ENCODE measurements around the gene DGLUCY.
"Not testable (repeated sequence)": the region's sequence is repeated elsewhere in the genome, so short reads cannot be mapped to it uniquely, and the experiment has no call there.

Gene DGLUCY

DNA sequence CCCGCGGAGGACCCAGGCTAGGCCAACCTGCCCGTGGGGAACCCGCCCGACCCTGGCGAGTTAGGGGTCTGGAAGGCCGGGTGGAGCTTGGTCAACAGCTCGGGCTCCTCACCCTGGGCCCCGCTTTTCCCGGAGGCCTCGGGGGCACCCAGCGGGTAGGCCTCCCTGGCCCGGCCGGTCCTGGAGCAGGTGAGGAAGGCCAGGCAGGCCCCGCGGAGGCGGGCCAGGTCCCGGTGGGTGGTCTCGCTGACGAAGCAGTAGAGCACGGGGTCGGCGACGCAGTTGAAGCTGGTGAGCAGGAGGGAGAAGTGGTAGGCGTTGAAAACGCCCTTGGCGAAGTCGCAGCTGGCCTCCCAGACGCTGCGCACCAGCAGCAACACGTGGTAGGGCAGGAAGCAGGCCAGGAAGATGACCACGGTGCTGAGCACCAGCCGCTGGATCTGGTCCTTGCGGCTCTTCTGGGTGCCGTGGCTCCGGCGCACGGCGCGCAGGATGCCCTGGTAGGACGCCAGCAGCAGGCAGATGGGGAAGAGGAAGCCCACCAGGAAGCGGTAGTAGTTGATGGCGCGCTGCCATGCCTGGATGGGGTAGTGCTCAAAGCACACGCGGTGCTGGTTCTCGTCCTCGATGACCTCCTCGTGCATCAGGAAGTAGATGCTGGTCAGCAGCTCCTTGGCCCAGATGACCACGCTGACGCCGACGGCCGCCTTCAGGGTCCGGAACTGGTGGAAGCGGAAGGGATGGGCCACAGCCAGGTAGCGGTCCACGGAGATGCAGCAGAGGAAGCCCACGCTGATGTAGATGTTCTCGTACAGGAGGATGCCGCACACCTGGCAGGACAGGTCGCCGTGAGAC is 120.3 kb downstream of the DGLUCY start:
- H3K4me1 Mint-ChIP-seq: peaks cover 39% of the 10 kb centered on the region
- ATAC-seq: no peak
- peaks cover 9% of the 10 kb centered on the region for H3K36me3 Mint-ChIP-seq
- no peak overlapping the region for H3K27ac Mint-ChIP-seq
- H3K27me3 Mint-ChIP-seq: no peaks in the 10 kb centered on the region
- no peaks in the 10 kb centered on the region for H3K9me3 Mint-ChIP-seq
- no peak overlapping the region for H3K4me3 Mint-ChIP-seq

DNA sequence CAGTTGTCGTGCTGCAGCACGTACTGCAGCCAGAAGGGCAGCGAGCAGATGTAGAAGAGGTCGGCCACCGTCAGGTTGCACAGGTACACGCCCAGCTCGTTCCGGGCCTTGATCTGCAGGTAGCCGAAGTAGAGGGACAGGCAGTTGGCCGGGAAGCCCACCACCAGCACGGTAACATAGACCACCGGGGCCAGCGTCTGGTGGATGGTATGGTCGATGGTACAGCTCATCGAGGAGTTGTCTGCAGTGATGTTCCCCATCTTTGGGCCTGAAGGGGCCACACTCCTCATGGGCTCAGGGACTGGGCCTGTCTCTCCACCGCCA is 120.9 kb downstream of the DGLUCY start:
- H3K36me3 Mint-ChIP-seq: peaks cover 9% of the 10 kb centered on the region
- no peaks in the 10 kb centered on the region for H3K27me3 Mint-ChIP-seq
- H3K4me3 Mint-ChIP-seq: no peak overlapping the region
- no peak overlapping the region for H3K27ac Mint-ChIP-seq
- peaks cover 39% of the 10 kb centered on the region for H3K4me1 Mint-ChIP-seq
- H3K9me3 Mint-ChIP-seq: no peaks in the 10 kb centered on the region
- ATAC-seq: no peak

DNA sequence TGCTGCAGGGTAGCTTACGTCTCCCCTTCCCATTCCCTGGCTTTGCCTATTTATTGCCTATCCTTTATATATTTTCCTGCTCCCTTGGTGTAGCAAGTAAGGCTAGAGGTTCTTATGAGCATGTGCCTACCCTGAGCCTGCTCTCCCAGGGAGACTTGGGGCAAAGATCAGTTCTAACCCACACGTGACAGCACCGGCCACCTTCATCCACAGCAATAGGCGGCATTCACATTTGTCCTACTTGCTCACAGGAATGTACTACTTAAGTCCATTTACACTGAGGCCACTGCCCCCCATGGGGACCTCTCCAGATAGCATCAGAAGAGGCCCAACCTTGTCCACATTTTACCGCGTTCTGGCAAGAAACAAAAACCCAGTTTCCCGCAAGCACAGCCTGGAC is 122.0 kb downstream of the DGLUCY start:
- H3K9me3 Mint-ChIP-seq: no peaks in the 10 kb centered on the region
- H3K27me3 Mint-ChIP-seq: no peaks in the 10 kb centered on the region
- no peak overlapping the region for H3K4me3 Mint-ChIP-seq
- peaks cover 31% of the 10 kb centered on the region for H3K4me1 Mint-ChIP-seq
- no peak overlapping the region for H3K27ac Mint-ChIP-seq
- ATAC-seq: no peak
- H3K36me3 Mint-ChIP-seq: peaks cover 9% of the 10 kb centered on the region

DNA sequence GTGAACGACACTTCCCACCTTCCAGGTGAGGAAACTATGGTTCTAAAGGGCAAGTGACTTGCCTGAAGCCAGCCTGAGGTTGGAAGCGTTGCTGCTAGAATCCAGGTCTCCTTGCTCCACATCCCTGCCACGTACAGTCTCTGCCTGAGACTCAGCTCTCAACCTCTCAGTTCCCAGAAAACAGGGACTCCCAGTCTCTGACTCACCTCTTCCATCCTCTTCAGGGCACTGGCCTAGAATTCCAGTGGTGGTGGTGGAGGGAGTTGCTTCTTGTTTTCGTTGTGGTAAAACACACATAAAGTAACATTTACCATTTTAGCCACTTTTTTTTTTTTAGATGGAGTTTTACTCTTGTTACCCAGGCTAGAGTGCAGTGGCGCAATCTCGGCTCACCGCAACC is 123.3 kb downstream of the DGLUCY start:
- Mint-ChIP-seq H3K27ac (no peak overlapping the region), H3K4me1 (peaks cover 41% of the 10 kb centered on the region), H3K27me3 (no peaks in the 10 kb centered on the region), H3K9me3 (peaks cover 3% of the 10 kb centered on the region), H3K36me3 (peaks cover 9% of the 10 kb centered on the region), H3K4me3 (no peak overlapping the region)
- no peak for ATAC-seq

DNA sequence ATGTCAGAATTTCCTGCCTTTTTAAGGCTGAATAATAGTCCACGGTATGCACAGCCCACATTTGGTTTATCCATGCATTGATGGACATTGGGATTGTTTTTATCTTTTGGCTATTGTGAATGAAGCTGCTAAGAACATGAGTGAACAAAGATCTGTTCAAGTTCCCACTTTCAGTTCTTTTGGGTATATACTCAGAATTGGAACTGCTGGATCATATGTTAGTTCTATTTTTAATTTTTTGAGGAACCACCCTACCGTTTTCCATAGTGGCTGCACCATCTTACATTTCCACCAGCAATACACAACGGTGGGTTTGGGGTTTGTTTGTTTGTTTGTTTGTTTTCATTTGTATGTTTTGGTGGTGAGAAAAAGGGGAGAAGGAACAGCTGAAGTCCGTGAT is 124.2 kb downstream of the DGLUCY start:
- H3K27ac Mint-ChIP-seq: peak overlapping the region; percentile 45
- peaks cover 3% of the 10 kb centered on the region for H3K9me3 Mint-ChIP-seq
- H3K4me1 Mint-ChIP-seq: peaks cover 44% of the 10 kb centered on the region
- ATAC-seq: no peak
- no peaks in the 10 kb centered on the region for H3K27me3 Mint-ChIP-seq
- peaks cover 9% of the 10 kb centered on the region for H3K36me3 Mint-ChIP-seq
- H3K4me3 Mint-ChIP-seq: no peak overlapping the region

DNA sequence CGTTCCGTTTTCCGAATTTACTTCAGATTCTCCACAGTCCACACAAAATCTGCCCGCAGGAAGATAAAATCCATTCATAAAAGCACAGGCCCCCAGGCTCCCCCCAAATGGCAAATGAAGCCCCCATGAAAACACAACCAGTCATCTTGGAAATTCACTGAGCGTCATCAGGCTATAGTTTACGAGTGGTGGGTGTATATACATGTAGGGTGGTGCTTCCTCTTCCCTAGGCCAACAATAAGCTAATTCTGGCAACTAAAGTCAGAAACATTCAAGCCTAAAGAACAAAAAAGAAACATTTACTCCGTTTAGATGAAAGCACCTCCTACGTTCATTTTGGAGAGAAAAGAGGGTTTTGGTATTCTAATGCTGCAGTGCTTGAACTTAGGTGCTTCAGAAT is 124.8 kb downstream of the DGLUCY start:
- H3K4me3 Mint-ChIP-seq: no peak overlapping the region
- H3K4me1 Mint-ChIP-seq: peaks cover 50% of the 10 kb centered on the region
- peak overlapping the region; percentile 45 for H3K27ac Mint-ChIP-seq
- no peaks in the 10 kb centered on the region for H3K27me3 Mint-ChIP-seq
- H3K9me3 Mint-ChIP-seq: peaks cover 3% of the 10 kb centered on the region
- H3K36me3 Mint-ChIP-seq: peaks cover 9% of the 10 kb centered on the region
- no peak for ATAC-seq

DNA sequence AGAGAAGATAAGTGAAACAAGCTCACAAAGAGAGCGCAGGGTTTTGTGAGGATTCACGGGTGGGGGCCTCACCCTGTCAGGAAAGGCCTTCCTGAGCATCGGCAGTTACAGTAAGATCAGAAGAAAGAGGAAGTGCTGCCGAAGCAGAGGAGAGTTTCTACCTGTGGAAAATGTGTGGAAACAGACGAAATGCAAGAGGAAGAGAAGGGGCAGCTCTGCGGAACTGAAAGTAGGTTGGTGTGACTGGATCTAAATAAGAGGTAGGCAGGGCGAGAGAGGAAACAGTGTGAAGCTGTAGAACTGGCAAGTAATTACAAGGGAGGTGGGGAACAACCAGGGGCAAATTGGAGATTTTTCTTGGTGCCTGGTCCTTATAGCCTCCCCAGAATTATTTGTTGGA is 128.0 kb downstream of the DGLUCY start:
- peak overlapping the region; percentile 71 for H3K4me3 Mint-ChIP-seq
- no peaks in the 10 kb centered on the region for H3K27me3 Mint-ChIP-seq
- no peaks in the 10 kb centered on the region for H3K36me3 Mint-ChIP-seq
- H3K27ac Mint-ChIP-seq: peak overlapping the region; percentile 76
- ATAC-seq: peak; percentile 83
- peaks cover 3% of the 10 kb centered on the region for H3K9me3 Mint-ChIP-seq
- H3K4me1 Mint-ChIP-seq: peaks cover 64% of the 10 kb centered on the region

DNA sequence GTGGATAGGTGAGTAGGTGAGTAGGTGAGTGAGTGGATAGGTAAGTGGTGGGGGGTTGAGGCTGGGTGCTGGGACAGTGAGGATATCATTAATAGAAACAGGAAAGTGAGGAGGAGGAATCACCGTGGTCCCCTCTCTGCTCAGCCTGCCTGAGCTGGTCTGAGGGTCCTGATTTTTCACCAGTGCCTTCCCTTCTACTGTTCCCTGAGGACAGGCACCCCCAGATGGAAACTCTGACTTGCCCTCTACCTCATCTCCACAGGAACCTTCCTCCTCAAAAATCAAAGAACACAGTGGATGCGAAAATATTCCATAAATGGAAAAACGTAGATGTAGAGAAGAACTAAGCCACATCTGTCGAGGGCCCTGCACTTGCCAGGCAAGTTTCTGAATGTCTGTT is 128.8 kb downstream of the DGLUCY start:
- H3K27me3 Mint-ChIP-seq: no peaks in the 10 kb centered on the region
- ATAC-seq: no peak
- H3K27ac Mint-ChIP-seq: peak overlapping the region; percentile 76
- peaks cover 7% of the 10 kb centered on the region for H3K9me3 Mint-ChIP-seq
- peak overlapping the region; percentile 71 for H3K4me3 Mint-ChIP-seq
- H3K4me1 Mint-ChIP-seq: peaks cover 69% of the 10 kb centered on the region
- H3K36me3 Mint-ChIP-seq: no peaks in the 10 kb centered on the region

DNA sequence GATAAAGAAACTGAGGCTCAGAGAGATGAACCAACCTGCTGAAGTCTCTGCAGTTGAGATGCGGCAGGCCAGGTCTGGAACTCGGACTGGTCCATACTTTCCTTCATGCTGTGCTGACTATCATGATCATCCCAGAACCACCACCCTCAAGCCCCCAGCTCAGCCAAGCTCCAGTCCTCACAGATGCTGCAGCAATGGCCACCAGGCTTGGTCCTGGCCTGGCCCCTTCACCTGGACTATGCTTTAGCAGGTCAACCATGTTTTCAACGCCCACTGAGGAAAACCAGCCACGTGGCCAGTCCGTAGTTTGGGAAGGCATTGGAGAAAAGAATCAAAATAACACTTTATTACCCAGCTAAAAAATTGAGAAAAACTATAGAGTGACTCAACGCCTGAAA is 129.2 kb downstream of the DGLUCY start:
- H3K4me1 Mint-ChIP-seq: peaks cover 66% of the 10 kb centered on the region
- H3K27ac Mint-ChIP-seq: peak overlapping the region; percentile 76
- peaks cover 7% of the 10 kb centered on the region for H3K9me3 Mint-ChIP-seq
- ATAC-seq: no peak
- H3K4me3 Mint-ChIP-seq: peak overlapping the region; percentile 71
- H3K36me3 Mint-ChIP-seq: no peaks in the 10 kb centered on the region
- H3K27me3 Mint-ChIP-seq: no peaks in the 10 kb centered on the region

DNA sequence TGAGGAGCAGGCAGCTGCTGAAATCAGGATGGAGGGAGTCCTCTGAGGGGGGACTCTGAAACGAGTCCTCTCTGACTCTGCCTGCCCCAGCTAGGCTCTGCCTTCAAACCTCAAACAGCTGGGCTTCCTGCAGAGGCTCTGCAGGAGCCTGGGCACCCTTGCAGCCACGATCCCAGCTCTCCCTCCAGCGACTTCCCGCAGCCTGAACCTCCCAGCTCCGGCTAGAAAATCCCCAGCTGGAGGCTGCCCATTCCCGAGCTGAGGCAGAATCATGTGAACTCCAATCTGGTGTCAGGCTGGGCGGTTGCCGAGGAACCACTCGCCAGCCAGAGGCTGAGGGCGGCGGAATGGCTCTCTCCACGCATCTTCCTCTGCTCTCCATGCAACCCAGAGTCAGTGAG is 130.6 kb downstream of the DGLUCY start, which contains the start of gene GPR68:
Gene GPR68 (minus strand): TSS at position 204 of the 401 bp plus-strand sequence. CDS start 9,654 bp downstream, outside the sequence.
- Mint-ChIP-seq H3K9me3 (peaks cover 7% of the 10 kb centered on the region), H3K4me1 (peaks cover 55% of the 10 kb centered on the region), H3K4me3 (peak within 1 kb of the TSS; percentile 71), H3K27me3 (no peaks in the 10 kb centered on the region), H3K27ac (peak within 1 kb of the TSS; percentile 76), H3K36me3 (no peaks in the 10 kb centered on the region)
- ATAC-seq: no peak

DNA sequence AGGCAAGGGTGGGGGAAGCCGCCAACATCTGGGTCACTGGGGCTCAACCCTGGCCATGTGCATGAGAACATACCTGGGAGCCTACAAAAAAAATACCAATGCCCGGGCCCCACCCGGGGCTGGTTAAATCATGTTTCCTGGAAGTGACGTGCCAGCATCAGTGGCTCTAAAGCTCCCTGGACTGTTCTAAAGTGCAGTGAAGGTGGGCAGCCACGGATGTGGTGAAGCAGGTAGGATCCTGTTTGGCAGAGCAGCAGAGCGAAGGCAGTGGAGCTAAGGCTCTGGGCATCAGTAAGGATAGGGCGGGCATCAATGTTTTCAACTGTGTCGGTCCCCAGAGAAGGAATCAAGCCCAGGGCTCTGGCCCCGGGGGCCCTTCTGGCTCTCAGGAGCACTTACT is 131.2 kb downstream of the DGLUCY start:
- H3K27ac Mint-ChIP-seq: peak overlapping the region; percentile 76

DNA sequence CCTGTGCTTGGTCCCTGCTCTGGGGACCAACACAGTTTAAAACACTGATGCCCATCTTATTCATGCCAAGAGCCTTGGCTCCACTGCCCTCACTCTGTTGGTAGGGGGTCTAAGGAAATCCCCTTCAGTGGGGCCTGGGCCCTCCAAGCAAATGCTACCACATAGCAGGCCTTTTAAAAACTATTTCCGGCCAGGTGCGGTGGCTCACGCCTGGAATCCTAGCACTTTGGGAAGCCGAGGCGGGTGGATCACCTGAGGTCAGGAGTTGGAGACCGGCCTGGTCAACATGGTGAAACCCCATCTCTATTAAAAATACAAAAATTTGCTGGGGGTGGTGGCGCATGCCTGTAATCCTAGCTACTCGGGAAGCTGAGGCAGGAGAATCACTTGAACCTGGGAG is 131.7 kb downstream of the DGLUCY start:
- not testable (repeated sequence) for H3K4me3 Mint-ChIP-seq, H3K36me3 Mint-ChIP-seq

More for the DNA sequence above, 131.2 kb downstream of the DGLUCY start:
- Mint-ChIP-seq H3K9me3 (peaks cover 7% of the 10 kb centered on the region), H3K4me1 (peaks cover 57% of the 10 kb centered on the region), H3K27me3 (no peaks in the 10 kb centered on the region), H3K4me3 (no peak overlapping the region), H3K36me3 (no peaks in the 10 kb centered on the region)
- no peak for ATAC-seq

DNA sequence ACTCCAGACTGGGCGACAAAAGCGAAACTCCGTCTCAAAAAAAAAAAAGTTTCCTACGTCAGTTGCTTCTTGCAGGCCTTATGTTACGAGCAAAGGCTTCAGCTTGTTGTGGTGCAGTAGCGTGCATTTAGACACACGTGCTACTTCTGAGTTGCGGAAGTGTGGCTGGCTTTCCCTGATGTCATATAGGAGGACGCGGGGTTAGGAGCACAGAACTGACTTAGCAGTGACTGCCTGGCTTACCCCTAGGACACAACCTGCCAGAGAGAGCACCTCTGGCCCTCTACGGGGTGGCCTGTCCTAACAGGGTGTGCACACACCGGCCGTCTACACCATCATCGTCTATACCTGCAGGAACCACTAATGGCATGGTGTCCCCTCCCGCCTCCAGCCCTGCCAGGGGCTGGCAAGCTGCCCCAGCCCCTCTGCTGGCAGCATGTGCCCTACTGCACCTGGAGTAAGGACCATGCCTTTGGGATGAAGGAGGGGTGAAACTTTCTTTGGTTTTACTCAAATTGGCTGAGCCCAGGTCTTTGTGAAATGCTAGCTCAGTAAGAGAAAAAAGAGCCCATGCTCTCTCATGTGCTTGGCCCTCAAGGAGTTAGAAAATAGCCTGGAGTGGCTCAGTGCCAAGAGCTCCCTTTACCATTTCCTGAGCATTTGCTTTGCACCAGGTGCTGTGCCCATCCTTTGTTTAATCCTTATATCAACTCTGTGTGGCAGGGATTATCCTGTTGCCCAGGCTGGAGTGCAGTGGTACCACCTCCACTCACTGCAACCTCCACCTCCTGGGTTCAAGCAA is 132.4 kb downstream of the DGLUCY start:
- Mint-ChIP-seq H3K36me3 (no peaks in the 10 kb centered on the region), H3K4me1 (peaks cover 65% of the 10 kb centered on the region), H3K9me3 (peaks cover 7% of the 10 kb centered on the region), H3K27me3 (no peaks in the 10 kb centered on the region), H3K27ac (no peak overlapping the region), H3K4me3 (no peak overlapping the region)
- no peak for ATAC-seq

More for the DNA sequence above, 131.7 kb downstream of the DGLUCY start:
- peaks cover 62% of the 10 kb centered on the region for H3K4me1 Mint-ChIP-seq
- H3K27ac Mint-ChIP-seq, ATAC-seq, H3K27me3 Mint-ChIP-seq, H3K9me3 Mint-ChIP-seq: not testable (repeated sequence)

DNA sequence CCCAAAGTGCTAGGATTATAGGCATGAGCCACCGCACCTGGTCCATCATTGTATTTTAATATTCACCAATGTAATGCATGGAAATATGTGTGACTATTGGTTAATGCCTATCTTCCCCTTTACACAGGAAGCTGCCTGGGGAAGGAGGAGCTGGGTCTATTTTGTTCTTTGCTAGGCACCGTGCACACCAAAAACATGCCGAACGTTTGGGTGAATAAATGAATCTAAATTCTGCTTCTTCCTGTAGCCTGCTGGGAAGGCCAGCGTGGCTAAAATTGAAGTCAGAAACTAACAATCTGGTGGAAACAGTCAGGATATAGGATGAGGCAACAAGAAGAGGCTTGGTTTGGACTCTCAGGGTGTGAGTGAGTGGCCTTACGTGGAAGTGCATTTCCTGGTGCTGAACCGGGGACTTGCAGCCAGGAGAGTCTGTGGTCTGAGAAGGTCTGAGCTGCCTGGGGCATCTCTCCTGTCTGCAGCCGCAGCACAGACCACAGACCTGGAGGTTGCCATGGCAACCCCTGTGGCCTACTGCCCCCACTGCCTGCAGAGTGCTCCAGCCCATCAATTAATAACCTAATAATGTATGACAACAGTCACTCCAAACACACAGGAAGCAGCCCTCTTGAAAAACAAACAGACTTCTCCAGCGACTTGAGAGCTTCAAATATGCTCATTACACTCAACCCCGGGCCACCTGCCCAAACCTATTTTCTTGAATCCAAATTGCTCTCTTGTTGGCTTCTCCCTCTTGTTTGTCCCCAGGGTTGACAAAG is 136.2 kb downstream of the DGLUCY start:
- Mint-ChIP-seq H3K9me3 (peaks cover 4% of the 10 kb centered on the region), H3K4me1 (peaks cover 56% of the 10 kb centered on the region), H3K27ac (peak overlapping the region; percentile 79), H3K4me3 (peak overlapping the region; percentile 9), H3K36me3 (no peaks in the 10 kb centered on the region), H3K27me3 (no peaks in the 10 kb centered on the region)
- peak; percentile 84 for ATAC-seq

DNA sequence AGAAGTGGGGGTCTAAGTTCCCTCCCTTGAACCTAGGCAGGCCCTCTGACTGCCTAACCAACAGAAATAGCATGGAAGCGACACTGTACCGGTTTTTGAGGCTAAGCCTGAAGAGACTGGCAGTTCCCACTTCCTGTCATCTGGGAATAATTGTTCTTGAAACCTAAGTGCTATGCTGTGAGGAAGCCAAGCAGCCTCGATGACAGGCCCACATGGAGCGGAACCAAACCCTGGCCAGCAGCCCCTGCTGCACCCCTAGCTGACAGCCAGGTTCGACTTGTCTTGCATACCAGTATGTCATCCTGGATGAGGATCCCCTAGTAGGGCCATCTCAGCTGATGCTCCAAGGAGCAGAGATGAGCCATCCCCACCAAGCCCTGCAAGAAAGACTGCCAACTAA is 137.0 kb downstream of the DGLUCY start:
- H3K4me1 Mint-ChIP-seq: peaks cover 55% of the 10 kb centered on the region
- H3K36me3 Mint-ChIP-seq: no peaks in the 10 kb centered on the region
- H3K27ac Mint-ChIP-seq: peak overlapping the region; percentile 79
- ATAC-seq: no peak
- H3K27me3 Mint-ChIP-seq: no peaks in the 10 kb centered on the region
- H3K9me3 Mint-ChIP-seq: peaks cover 4% of the 10 kb centered on the region
- no peak overlapping the region for H3K4me3 Mint-ChIP-seq
